H1 (cell line): Measurements from ENCODE around the gene SCG5. TPM values are rescaled to one million over a fixed set of nuclear protein-coding genes. Genes with fewer than 3 reads are reported as not detected.
A peak's percentile ranks its signal among the peaks of the same experiment; 100 is the strongest.

Source experiments
- CTCF ChIA-PET: fragments of 300-600 bp; sonication (Branson Sonifier 250); formaldehyde crosslinking; loops from one replicate; lab custom pipeline; 2021; ENCODE audit not compliant: partially characterized antibody; lab: Charles Lee
- POLR2A ChIA-PET: fragments of 300-600 bp; sonication (Branson Sonifier 250); formaldehyde crosslinking; loops from one replicate; lab custom pipeline; 2021; ENCODE audit warnings: inconsistent platforms; ENCODE audit not compliant: partially characterized antibody; lab: Charles Lee
- DNase-seq, 2 experiments: peaks; one replicate each; pipeline versions ENCODE4 v3.0.0 to v3.0.0-alpha.2; 2010 to 2022; ENCODE audit warnings: low spot score in 2 of 2, low read depth in 1 of 2, mixed read lengths in 1 of 2
- FAIRE-seq: peaks from 2 replicates; lab custom pipeline; 2011; peaks lifted over from hg19 to GRCh38; lab: Jason Lieb, UNC
- H2AFZ ChIP-seq: 2 replicates; pipeline ENCODE4 v1.8.1; 2012; ENCODE audit warnings: low read length, inconsistent platforms
- H2AK5ac ChIP-seq: 2 replicates; pipeline ENCODE4 v1.6.1; 2013; ENCODE audit warnings: low read depth, low read length
- H2BK120ac ChIP-seq: replicated peaks from 2 replicates; pipeline ENCODE3; 2013; ENCODE audit warnings: low read depth, low read length, inconsistent platforms
- H2BK12ac ChIP-seq: 2 replicates; pipeline ENCODE4 v1.6.1; 2013; ENCODE audit warnings: low read depth, low read length
- H2BK15ac ChIP-seq: 2 replicates; pipeline ENCODE4 v1.6.1; 2013; ENCODE audit warnings: low read length
- H2BK20ac ChIP-seq: 2 replicates; pipeline ENCODE4 v1.6.1; 2013; ENCODE audit warnings: low read length
- H2BK5ac ChIP-seq: 2 replicates; pipeline ENCODE4 v1.6.1; 2013; ENCODE audit warnings: low read depth, low read length
- H3K14ac ChIP-seq: 2 replicates; pipeline ENCODE4 v1.6.1; 2013; ENCODE audit warnings: inconsistent platforms; ENCODE audit not compliant: insufficient read length
- H3K18ac ChIP-seq: 2 replicates; pipeline ENCODE4 v1.6.1; 2013; ENCODE audit warnings: low read length; ENCODE audit errors: extremely low read depth
- H3K23ac ChIP-seq: 2 replicates; pipeline ENCODE4 v1.6.1; 2013; ENCODE audit warnings: inconsistent platforms; ENCODE audit not compliant: insufficient read length
- H3K23me2 ChIP-seq: 2 replicates; pipeline ENCODE4 v1.6.1; 2013; ENCODE audit warnings: low read depth, low read length
- H3K27ac ChIP-seq: 2 replicates; pipeline ENCODE4 v1.6.1; 2011; ENCODE audit warnings: low read depth, low read length, inconsistent platforms
- H3K27me3 ChIP-seq, 4 experiments: replicated peaks in 1 of 4; 1 replicate in 1 of 4; 2 replicates in 3 of 4; pipeline versions ENCODE4 v1.6.1 to v1.8.1; 2011 to 2013; ENCODE audit warnings: low read length in 3 of 4, mild to moderate bottlenecking in 3 of 4, inconsistent platforms in 2 of 4, mixed read lengths in 2 of 4, moderate library complexity in 1 of 4; ENCODE audit not compliant: control insufficient read depth in 3 of 4, insufficient read depth in 3 of 4; ENCODE audit errors: extremely low read depth in 1 of 4
- H3K36me3 ChIP-seq, 4 experiments: 2 replicates each; pipeline versions ENCODE4 v1.6.1 to v1.8.1; 2011 to 2013; ENCODE audit warnings: mild to moderate bottlenecking in 4 of 4, low read length in 3 of 4, moderate library complexity in 2 of 4, control low read depth in 1 of 4, inconsistent platforms in 1 of 4; ENCODE audit not compliant: insufficient read depth in 4 of 4, control insufficient read depth in 2 of 4
- H3K4ac ChIP-seq: replicated peaks from 2 replicates; pipeline ENCODE3; 2013; ENCODE audit warnings: low read length, low read depth, mixed read lengths, inconsistent platforms; ENCODE audit not compliant: insufficient read length
- H3K4me1 ChIP-seq, 4 experiments: replicated peaks in 1 of 4; 1 replicate in 1 of 4; 2 replicates in 3 of 4; pipeline versions ENCODE4 v1.6.1 to v1.8.1; 2011 to 2013; ENCODE audit warnings: low read length in 3 of 4, inconsistent platforms in 2 of 4, mixed read lengths in 1 of 4; ENCODE audit not compliant: insufficient read depth in 4 of 4, control insufficient read depth in 3 of 4
- H3K4me2 ChIP-seq, 2 experiments: 2 replicates each; pipeline versions ENCODE4 v1.6.1 to v1.8.1; 2011 to 2013; ENCODE audit warnings: low read depth in 2 of 2, low read length in 2 of 2, control low read depth in 1 of 2, inconsistent platforms in 1 of 2, mild to moderate bottlenecking in 1 of 2; ENCODE audit not compliant: insufficient read depth in 1 of 2
- H3K4me3 ChIP-seq, 4 experiments: fragments of 200-600, 300-600 bp in 1 of 4; sonication (generic), shearing (Covaris generic), sonication (Bioruptor Twin) in 1 of 4; 2 replicates each; pipeline versions ENCODE4 v1.5.1 to v1.8.1; 2011 to 2016; ENCODE audit warnings: low read length in 4 of 4, low read depth in 3 of 4, control low read depth in 2 of 4, inconsistent platforms in 2 of 4, mild to moderate bottlenecking in 2 of 4, mixed read lengths in 1 of 4, moderate library complexity in 1 of 4; ENCODE audit not compliant: insufficient read depth in 2 of 4; ENCODE audit errors: extremely low read depth in 1 of 4
- H3K56ac ChIP-seq: replicated peaks from 2 replicates; pipeline ENCODE3; 2013; ENCODE audit warnings: low read depth, mild to moderate bottlenecking, mixed read lengths, low read length, inconsistent platforms; ENCODE audit not compliant: insufficient read length
- H3K79me1 ChIP-seq: 2 replicates; pipeline ENCODE4 v1.6.1; 2013; ENCODE audit warnings: low read depth, low read length, control low read depth
- H3K79me2 ChIP-seq, 2 experiments: 2 replicates each; pipeline versions ENCODE4 v1.6.1 to v1.8.1; 2012 to 2013; ENCODE audit warnings: low read length in 2 of 2, mild to moderate bottlenecking in 2 of 2, inconsistent platforms in 1 of 2; ENCODE audit not compliant: insufficient read depth in 2 of 2, control insufficient read depth in 1 of 2
- H3K9ac ChIP-seq, 4 experiments: replicated peaks in 1 of 4; 1 replicate in 1 of 4; 2 replicates in 3 of 4; pipeline versions ENCODE4 v1.6.1 to v1.8.1; 2011 to 2013; ENCODE audit warnings: low read depth in 3 of 4, low read length in 3 of 4, control low read depth in 2 of 4, mild to moderate bottlenecking in 2 of 4, moderate library complexity in 2 of 4, inconsistent platforms in 1 of 4; ENCODE audit errors: extremely low read depth in 1 of 4
- H3K9me3 ChIP-seq, 2 experiments: 2 replicates each; pipeline versions ENCODE4 v1.6.1 to v1.8.1; 2012 to 2013; ENCODE audit warnings: mild to moderate bottlenecking in 2 of 2, moderate library complexity in 2 of 2, control low read depth in 1 of 2, inconsistent platforms in 1 of 2, low read depth in 1 of 2, low read length in 1 of 2, mixed read lengths in 1 of 2; ENCODE audit not compliant: insufficient read depth in 2 of 2
- H4K20me1 ChIP-seq, 2 experiments: replicated peaks in 1 of 2; 2 replicates each; pipeline versions ENCODE3 to v1.8.1; 2011 to 2013; ENCODE audit warnings: inconsistent platforms in 2 of 2, low read length in 2 of 2, mild to moderate bottlenecking in 1 of 2; ENCODE audit not compliant: insufficient read depth in 2 of 2, control insufficient read depth in 1 of 2
- H4K5ac ChIP-seq: 2 replicates; pipeline ENCODE4 v1.6.1; 2013; ENCODE audit warnings: low read length, low read depth, mixed read lengths, inconsistent platforms; ENCODE audit not compliant: insufficient read length
- H4K8ac ChIP-seq: 2 replicates; pipeline ENCODE4 v1.8.0; 2013; ENCODE audit warnings: mild to moderate bottlenecking, moderate library complexity, low read length, inconsistent platforms; ENCODE audit not compliant: insufficient read depth; ENCODE audit errors: extremely low read depth
- H4K91ac ChIP-seq: replicated peaks from 2 replicates; pipeline ENCODE3; 2013; ENCODE audit warnings: low read length, mixed read lengths, inconsistent platforms; ENCODE audit not compliant: insufficient read length
- CREB1 ChIP-seq: IDR thresholded peaks from 2 replicates; pipeline ENCODE4 v1.6.1; 2012; ENCODE audit warnings: inconsistent platforms
- CTCF ChIP-seq, 3 experiments: IDR thresholded peaks; 1 replicate in 2 of 3; 2 replicates in 1 of 3; pipeline versions ENCODE4 v1.5.1 to v1.6.1; 2011; ENCODE audit warnings: low read length in 3 of 3, mild to moderate bottlenecking in 3 of 3, inconsistent platforms in 2 of 3, low read depth in 1 of 3, moderate library complexity in 1 of 3; ENCODE audit not compliant: insufficient read depth in 1 of 3; ENCODE audit errors: control extremely low read depth in 1 of 3
- EP300 ChIP-seq, 2 experiments: IDR thresholded peaks; 1 replicate in 1 of 2; 2 replicates in 1 of 2; pipeline ENCODE4 v1.6.1; 2011 to 2012; ENCODE audit warnings: low read depth in 2 of 2, low read length in 2 of 2, mild to moderate bottlenecking in 2 of 2, borderline replicate concordance in 1 of 2, inconsistent platforms in 1 of 2, moderate library complexity in 1 of 2
- EZH2 ChIP-seq: fragments of 200-600 bp; sonication (generic); IDR thresholded peaks from 2 replicates; pipeline ENCODE4 v1.7.1; 2012; ENCODE audit warnings: low read depth, mild to moderate bottlenecking, moderate library complexity, low read length, inconsistent platforms; ENCODE audit not compliant: severe bottlenecking
- GTF2F1 ChIP-seq: IDR thresholded peaks from 2 replicates; pipeline ENCODE4 v1.6.1; 2012; ENCODE audit warnings: low read depth, low read length, improper control_type of control experiment, borderline replicate concordance
- JUND ChIP-seq: IDR thresholded peaks from 2 replicates; pipeline ENCODE4 v1.6.1; 2011; ENCODE audit warnings: mild to moderate bottlenecking, improper control_type of control experiment, low read length
- KDM4A ChIP-seq: IDR thresholded peaks from one replicate; pipeline ENCODE4 v1.7.1; 2012; ENCODE audit warnings: low read depth, mild to moderate bottlenecking, moderate library complexity, low read length, inconsistent platforms; ENCODE audit not compliant: severe bottlenecking
- POLR2A ChIP-seq, 2 experiments: IDR thresholded peaks; 1 replicate in 1 of 2; 2 replicates in 1 of 2; pipeline ENCODE4 v1.6.1; 2011; ENCODE audit warnings: low read depth in 2 of 2, low read length in 2 of 2, mild to moderate bottlenecking in 2 of 2; ENCODE audit errors: control extremely low read depth in 1 of 2
- SP2 ChIP-seq: IDR thresholded peaks from 2 replicates; pipeline ENCODE4 v1.6.1; 2012; ENCODE audit warnings: mild to moderate bottlenecking, low read length, inconsistent platforms
- ZNF274 ChIP-seq: IDR thresholded peaks from 2 replicates; pipeline ENCODE4 v1.7.0; 2012; ENCODE audit warnings: low read length, borderline replicate concordance; ENCODE audit errors: extremely low read depth
- WGBS, 2 experiments: shearing (Covaris generic) in 1 of 2; methylation state at CpG; one replicate each; pipeline versions ENCODE4 v1.1.6 to v1.1.7; 2013 to 2015; ENCODE audit warnings: low lambda C conversion rate in 2 of 2, mixed read lengths in 2 of 2, inconsistent platforms in 1 of 2, low coverage in 1 of 2, missing lambda C conversion rate in 1 of 2; ENCODE audit not compliant: insufficient replicate concordance in 2 of 2, insufficient coverage in 1 of 2, insufficient read length in 1 of 2; ENCODE audit errors: extremely low coverage in 1 of 2, missing lambda C conversion rate in 1 of 2; 5-methylcytosine and 5-hydroxymethylcytosine counted together
- polyA plus RNA-seq, 7 experiments: library from polyadenylated mRNA; depleted of rRNA in 3 of 7; stranded (reverse) in 5 of 7; unstranded in 2 of 7; fragments of >200 nt in 5 of 7; fragments of 200-250 nt in 2 of 7; gene quantifications; 1 replicate in 5 of 7; 2 replicates in 1 of 7; 4 replicates in 1 of 7; pipeline versions ENCODE4 v1.2.1 to v1.2.3, GENCODE V29; 2011 to 2013; ENCODE audit warnings: missing spikeins in 2 of 7, mixed read lengths in 2 of 7
- total RNA-seq: library from RNA; stranded (reverse); fragmentation: NEBNext Ultra II Directional; extraction: Animal tissue kit (Norgen Biotek cat#: 25700); gene quantifications from 2 replicates; pipeline ENCODE4 v1.2.1, GENCODE V29; 2021
- TF ChIP-seq, protein P1 (sequence below): IDR thresholded peaks from 2 replicates; pipeline ENCODE4 v1.6.1; 2012; ENCODE audit warnings: inconsistent platforms

The SCG5 gene
- total and polyA plus RNA-seq, 2 of the 8 experiments (the other 6 are each of a cell fraction or from before 2014, with no cell fraction given) = 18.7 to 19.9 TPM

GRCh38 chr15:32668942-32669341 is 27.4 kb downstream of the SCG5 start:
- Histone ChIP-seq H3K23me2 (no peaks in the 10 kb centered on the region; the same call in 1 of the 2 replicates), H3K27ac (no peak overlapping the region), H4K20me1 (no peaks in the 10 kb centered on the region), H3K27me3 (no peaks in the 10 kb centered on the region), H3K18ac (no peak overlapping the region), H3K4me3 (no peak overlapping the region), H3K79me2 (no peaks in the 10 kb centered on the region), H4K5ac (no peak overlapping the region), H3K9me3 (no peaks in the 10 kb centered on the region), H3K14ac (no peak overlapping the region), H2AFZ (no peak overlapping the region), H2BK12ac (no peak overlapping the region), H2BK20ac (no peak overlapping the region), H2BK15ac (no peak overlapping the region), H3K36me3 (no peaks in the 10 kb centered on the region), H3K23ac (no peak overlapping the region), H3K56ac (no peak overlapping the region), H4K8ac (no peak overlapping the region), H4K91ac (no peak overlapping the region), H2AK5ac (no peak overlapping the region), H2BK5ac (no peak overlapping the region), H3K4me2 (peak overlapping the region in 1 of 2 experiments; percentile 27; a peak in 1 of 4 replicates), H3K79me1 (no peaks in the 10 kb centered on the region), H3K4ac (no peak overlapping the region), H2BK120ac (no peak overlapping the region), H3K9ac (no peak overlapping the region), H3K4me1 (peaks cover 5 to 16% (median 7%) of the 10 kb centered on the region in 4 experiments)
- ChIA-PET POLR2A (interaction anchor here (0.9 to 1.8 kb wide), 5 partner anchors 13 to 37 kb away, joined by 3 to 4 read pairs (median 3); no protein-coding TSS in a partner anchor), CTCF (interaction anchor here (0.5 to 2.5 kb wide), 8 partner anchors 11 to 1108 kb away, joined by 3 to 17 read pairs (median 5); no protein-coding TSS in a partner anchor)
- 49% methylated on average over 2 of the region's 2 CpGs; no CpG with 5 or more reads in 1 of the 2 experiments for WGBS, 2 experiments
- FAIRE-seq = peak; percentile 72
- DNase-seq = peak; percentile 51 to 65
- TF ChIP-seq GTF2F1 (no peak), CTCF (IDR thresholded peaks at IDR 0.05; ENCODE audit: control extremely low read depth in 1 of 3, insufficient read depth in 1 of 3, low read depth in 1 of 3, low read length in 3 of 3) (no peak), EP300 (IDR thresholded peaks at IDR 0.05; ENCODE audit: borderline replicate concordance in 1 of 2, low read depth in 2 of 2, low read length in 2 of 2) (no peak), EZH2 (no peak), JUND (no peak), SP2 (no peak), ZNF274 (no peak), KDM4A (no peak), POLR2A (IDR thresholded peaks at IDR 0.05; ENCODE audit: control extremely low read depth in 1 of 2, low read depth in 2 of 2, low read length in 2 of 2) (no peak), CREB1 (peak; percentile 79)
- TF ChIP-seq, protein P1, sequence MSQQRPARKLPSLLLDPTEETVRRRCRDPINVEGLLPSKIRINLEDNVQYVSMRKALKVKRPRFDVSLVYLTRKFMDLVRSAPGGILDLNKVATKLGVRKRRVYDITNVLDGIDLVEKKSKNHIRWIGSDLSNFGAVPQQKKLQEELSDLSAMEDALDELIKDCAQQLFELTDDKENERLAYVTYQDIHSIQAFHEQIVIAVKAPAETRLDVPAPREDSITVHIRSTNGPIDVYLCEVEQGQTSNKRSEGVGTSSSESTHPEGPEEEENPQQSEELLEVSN = no peak
